Tibial nerve (tissue), 3 donors: ENCODE measurements around the gene WNT5A.

Source experiments
- POLR2A ChIP-seq, 2 donors: fragments of 450-650 bp; IDR thresholded peaks; one replicate each; pipeline ENCODE4 v1.6.1; 2017; ENCODE audit warnings: antibody characterized with exemption in 2 of 2, mild to moderate bottlenecking in 2 of 2, moderate library complexity in 2 of 2
- TF ChIP-seq, protein P1 (sequence below), 5 experiments: fragments of 200-600 bp in 3 of 5; fragments of 450-650 bp in 2 of 5; sonication (generic) in 3 of 5; IDR thresholded peaks; one replicate each; pipeline ENCODE4 v1.5.1; 2016 to 2019; ENCODE audit warnings: antibody characterized with exemption in 5 of 5, mild to moderate bottlenecking in 3 of 5, moderate library complexity in 2 of 5

DNA sequence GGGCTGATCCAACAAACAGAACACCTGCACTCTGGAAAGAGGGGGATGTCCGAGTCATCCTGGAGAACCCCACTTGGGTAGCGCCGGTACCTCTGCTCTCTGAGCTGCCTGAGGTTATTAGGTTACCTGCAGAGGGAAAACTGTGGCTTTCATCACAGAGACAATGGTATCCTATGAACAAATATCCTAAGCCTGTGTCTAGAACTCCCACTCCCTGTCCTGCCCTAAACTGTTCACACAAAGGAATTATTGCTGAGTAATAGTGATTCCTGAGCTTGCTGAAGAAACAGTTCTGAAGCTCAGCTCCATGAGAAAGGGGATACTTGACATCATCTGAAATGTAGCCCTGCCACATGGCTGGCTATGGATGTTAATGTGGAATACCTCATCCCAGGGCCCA lies 31.9 kb upstream of the WNT5A start:
- TF ChIP-seq, protein P1, sequence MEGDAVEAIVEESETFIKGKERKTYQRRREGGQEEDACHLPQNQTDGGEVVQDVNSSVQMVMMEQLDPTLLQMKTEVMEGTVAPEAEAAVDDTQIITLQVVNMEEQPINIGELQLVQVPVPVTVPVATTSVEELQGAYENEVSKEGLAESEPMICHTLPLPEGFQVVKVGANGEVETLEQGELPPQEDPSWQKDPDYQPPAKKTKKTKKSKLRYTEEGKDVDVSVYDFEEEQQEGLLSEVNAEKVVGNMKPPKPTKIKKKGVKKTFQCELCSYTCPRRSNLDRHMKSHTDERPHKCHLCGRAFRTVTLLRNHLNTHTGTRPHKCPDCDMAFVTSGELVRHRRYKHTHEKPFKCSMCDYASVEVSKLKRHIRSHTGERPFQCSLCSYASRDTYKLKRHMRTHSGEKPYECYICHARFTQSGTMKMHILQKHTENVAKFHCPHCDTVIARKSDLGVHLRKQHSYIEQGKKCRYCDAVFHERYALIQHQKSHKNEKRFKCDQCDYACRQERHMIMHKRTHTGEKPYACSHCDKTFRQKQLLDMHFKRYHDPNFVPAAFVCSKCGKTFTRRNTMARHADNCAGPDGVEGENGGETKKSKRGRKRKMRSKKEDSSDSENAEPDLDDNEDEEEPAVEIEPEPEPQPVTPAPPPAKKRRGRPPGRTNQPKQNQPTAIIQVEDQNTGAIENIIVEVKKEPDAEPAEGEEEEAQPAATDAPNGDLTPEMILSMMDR (IDR thresholded peaks at IDR 0.05): no peak
- TF ChIP-seq POLR2A (IDR thresholded peaks at IDR 0.05): no peak
